GM12864 (cell line): ENCODE data around the gene CLDND2.
"Not testable (repeated sequence)": the region's sequence is repeated elsewhere in the genome, so short reads cannot be mapped to it uniquely, and the experiment has no call there.

Source experiments
- DNase-seq: peaks from one replicate; pipeline ENCODE4 v3.0.0-alpha.2; 2011; ENCODE audit warnings: low read depth
- H3K4me3 ChIP-seq: 2 replicates; pipeline ENCODE4 v1.5.1; 2011; ENCODE audit warnings: mild to moderate bottlenecking, low read depth, low read length, control low read depth
- TF ChIP-seq, protein P1 (sequence below): IDR thresholded peaks from 2 replicates; pipeline ENCODE4 v1.5.1; 2011; ENCODE audit warnings: low read depth, mild to moderate bottlenecking, moderate library complexity, low read length, control low read depth, inconsistent platforms; ENCODE audit errors: missing control alignments

The CLDND2 gene

GRCh38 chr19:51407511-51408131 lies 38.8 kb upstream of the CLDND2 start:
- no peak for DNase-seq
- TF ChIP-seq, protein P1, sequence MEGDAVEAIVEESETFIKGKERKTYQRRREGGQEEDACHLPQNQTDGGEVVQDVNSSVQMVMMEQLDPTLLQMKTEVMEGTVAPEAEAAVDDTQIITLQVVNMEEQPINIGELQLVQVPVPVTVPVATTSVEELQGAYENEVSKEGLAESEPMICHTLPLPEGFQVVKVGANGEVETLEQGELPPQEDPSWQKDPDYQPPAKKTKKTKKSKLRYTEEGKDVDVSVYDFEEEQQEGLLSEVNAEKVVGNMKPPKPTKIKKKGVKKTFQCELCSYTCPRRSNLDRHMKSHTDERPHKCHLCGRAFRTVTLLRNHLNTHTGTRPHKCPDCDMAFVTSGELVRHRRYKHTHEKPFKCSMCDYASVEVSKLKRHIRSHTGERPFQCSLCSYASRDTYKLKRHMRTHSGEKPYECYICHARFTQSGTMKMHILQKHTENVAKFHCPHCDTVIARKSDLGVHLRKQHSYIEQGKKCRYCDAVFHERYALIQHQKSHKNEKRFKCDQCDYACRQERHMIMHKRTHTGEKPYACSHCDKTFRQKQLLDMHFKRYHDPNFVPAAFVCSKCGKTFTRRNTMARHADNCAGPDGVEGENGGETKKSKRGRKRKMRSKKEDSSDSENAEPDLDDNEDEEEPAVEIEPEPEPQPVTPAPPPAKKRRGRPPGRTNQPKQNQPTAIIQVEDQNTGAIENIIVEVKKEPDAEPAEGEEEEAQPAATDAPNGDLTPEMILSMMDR, result peak; percentile 79
- H3K4me3 ChIP-seq, result no peak overlapping the region

DNA sequence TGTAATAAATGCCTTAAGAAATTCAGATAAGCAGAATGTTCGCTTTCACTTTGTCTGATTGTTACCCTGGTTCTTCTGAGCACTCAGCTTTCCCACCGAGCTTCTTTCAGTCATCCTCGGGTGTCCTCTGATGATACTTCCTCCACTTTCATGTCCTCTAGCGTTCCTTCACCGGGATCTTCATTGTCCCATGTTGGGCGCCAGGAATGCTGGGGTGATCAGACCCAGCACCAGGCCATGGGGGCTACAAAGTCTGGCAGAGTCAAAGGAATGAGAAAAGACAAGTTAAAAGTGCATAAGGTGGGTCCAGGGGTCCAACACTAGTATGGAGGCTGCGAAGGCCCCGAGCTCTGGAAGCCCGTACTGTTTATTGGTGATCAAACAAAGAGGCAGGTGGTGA lies 33.3 kb upstream of the CLDND2 start:
- no peak overlapping the region for H3K4me3 ChIP-seq
- TF ChIP-seq, protein P1, result no peak
- no peak for DNase-seq

- not testable (repeated sequence) for H3K4me3 ChIP-seq, DNase-seq
These were observed 31.1 kb upstream of the CLDND2 start for GRCh38 chr19:51399936-51400335.

- TF ChIP-seq, protein P1, result no peak
- DNase-seq, result no peak
- H3K4me3 ChIP-seq, result no peak overlapping the region
These were observed 30.4 kb upstream of the CLDND2 start for GRCh38 chr19:51399231-51399630.

DNA sequence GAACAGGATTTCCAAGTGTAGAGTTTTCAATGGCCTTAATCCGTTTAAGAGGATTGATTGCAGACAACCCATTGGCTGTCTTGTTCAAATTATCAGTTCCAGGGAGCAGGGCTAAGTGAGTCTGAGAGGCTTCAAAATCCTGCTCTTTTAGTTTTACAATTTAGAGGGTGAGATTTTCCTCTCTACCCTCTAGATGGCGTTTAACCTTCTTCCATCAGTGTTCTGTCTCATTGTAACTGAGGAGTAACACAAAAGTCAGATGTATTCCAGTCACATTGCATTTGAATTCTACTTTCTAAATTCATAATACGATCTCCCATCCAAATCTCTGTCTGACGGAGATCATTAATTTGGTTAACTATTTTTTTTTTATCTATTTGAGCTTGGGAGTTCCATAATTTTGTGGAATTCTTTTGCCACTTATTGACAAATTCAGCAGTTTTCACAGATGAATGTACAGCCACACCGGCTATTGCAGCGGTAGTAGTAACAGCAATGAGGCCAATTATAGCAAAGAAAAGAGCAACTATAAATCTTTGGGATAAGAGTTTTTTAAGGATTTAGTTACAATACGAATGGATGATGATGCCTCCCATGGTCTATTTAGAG lies 29.4 kb upstream of the CLDND2 start:
- DNase-seq, result no peak
- H3K4me3 ChIP-seq, result no peak overlapping the region
- TF ChIP-seq, protein P1, result peak; percentile 55

- not testable (repeated sequence) for H3K4me3 ChIP-seq, DNase-seq
These were observed 28.6 kb upstream of the CLDND2 start for GRCh38 chr19:51397453-51397852.

DNA sequence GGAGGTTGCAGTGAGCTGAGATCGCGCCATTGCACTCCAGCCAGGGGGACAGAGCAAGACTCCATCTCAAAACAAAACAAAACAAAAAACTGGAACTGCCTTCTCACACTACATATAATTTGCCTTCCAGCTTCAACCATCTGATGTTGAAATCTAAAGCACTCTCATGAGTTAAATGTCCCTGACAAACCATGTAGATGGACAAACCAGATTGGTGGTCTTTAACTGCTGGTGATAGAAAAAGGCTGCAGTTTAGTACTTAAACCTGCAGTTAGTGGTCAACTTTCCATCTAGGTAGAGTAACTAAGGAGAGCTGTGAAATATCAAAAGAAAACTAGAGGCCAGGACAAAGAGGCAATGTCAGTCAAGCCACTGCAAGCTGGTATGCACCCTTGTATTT lies 27.4 kb upstream of the CLDND2 start:
- TF ChIP-seq, protein P1, result no peak
- no peak for DNase-seq
- no peak overlapping the region; the same call in 1 of the 2 replicates for H3K4me3 ChIP-seq
